ENCODE data around the gene ZNF19. TPM values are rescaled to one million over a fixed set of nuclear protein-coding genes. Genes with fewer than 3 reads are reported as not detected.

Gene ZNF19
- total and polyA plus RNA-seq, 2 donors (not counting 3 experiments of a cell fraction or from before 2014, with no cell fraction given), result 0.98 to 2.6 TPM

DNA sequence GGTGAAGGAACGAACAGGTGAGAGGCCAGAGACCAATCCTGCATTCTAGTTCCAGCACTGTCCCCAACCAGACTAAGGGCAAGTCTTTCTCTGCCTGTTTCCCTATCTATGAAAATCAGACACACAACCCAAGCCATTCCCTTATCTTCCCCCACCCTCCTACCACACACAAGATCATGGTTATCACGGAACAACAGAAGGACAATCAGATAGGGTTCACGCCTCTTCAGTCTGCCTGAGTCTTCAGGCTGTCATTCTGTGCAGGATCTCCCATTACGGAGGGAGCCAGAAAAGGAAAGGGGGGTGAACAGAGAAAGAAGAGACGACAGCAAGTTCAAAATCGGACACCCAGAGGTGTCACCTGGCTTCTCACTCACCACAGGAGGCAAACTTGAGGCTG is 58.4 kb downstream of the ZNF19 start:
- no TSS peak for BruUV-seq (replicated peaks)
- H3K4me1 ChIP-seq (ENCODE audit: control insufficient read depth, extremely low read depth, insufficient read depth, low read length), result no peaks in the 10 kb centered on the region
- no peaks in the 10 kb centered on the region for H3K9me3 ChIP-seq (replicated peaks; ENCODE audit: control insufficient read depth, insufficient read depth, low read length)
- dilution Hi-C loops (cut with MboI; ENCODE audit: extremely low pct_ligation_motif_present, low sequenced_read_pairs), result no loop called here
- TF ChIP-seq, protein P1, sequence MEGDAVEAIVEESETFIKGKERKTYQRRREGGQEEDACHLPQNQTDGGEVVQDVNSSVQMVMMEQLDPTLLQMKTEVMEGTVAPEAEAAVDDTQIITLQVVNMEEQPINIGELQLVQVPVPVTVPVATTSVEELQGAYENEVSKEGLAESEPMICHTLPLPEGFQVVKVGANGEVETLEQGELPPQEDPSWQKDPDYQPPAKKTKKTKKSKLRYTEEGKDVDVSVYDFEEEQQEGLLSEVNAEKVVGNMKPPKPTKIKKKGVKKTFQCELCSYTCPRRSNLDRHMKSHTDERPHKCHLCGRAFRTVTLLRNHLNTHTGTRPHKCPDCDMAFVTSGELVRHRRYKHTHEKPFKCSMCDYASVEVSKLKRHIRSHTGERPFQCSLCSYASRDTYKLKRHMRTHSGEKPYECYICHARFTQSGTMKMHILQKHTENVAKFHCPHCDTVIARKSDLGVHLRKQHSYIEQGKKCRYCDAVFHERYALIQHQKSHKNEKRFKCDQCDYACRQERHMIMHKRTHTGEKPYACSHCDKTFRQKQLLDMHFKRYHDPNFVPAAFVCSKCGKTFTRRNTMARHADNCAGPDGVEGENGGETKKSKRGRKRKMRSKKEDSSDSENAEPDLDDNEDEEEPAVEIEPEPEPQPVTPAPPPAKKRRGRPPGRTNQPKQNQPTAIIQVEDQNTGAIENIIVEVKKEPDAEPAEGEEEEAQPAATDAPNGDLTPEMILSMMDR (IDR thresholded peaks at IDR 0.05; ENCODE audit: extremely low read depth in 1 of 2, insufficient read depth in 1 of 2, low read depth in 1 of 2, low read length in 2 of 2), result no peak
- TF ChIP-seq MYC (IDR thresholded peaks at IDR 0.05; ENCODE audit: low read depth, low read length), result no peak
- TF ChIP-seq POLR2A (IDR thresholded peaks at IDR 0.05; ENCODE audit: low read depth, low read length), result no peak
- no peaks in the 10 kb centered on the region for H4K20me1 ChIP-seq (replicated peaks; ENCODE audit: control insufficient read depth, extremely low read depth, insufficient read depth, low read length)
- H3K27me3 ChIP-seq (ENCODE audit: control insufficient read depth in 2 of 2, insufficient read depth in 2 of 2, low read length in 2 of 2), result peaks cover 0 to 4% of the 10 kb centered on the region in 2 experiments
- no peaks in the 10 kb centered on the region for H3K9me1 ChIP-seq (replicated peaks; ENCODE audit: control insufficient read depth, extremely low read depth, insufficient read depth, low read length)
- no peak for FAIRE-seq
- intact Hi-C loops (cut with micrococcal nuclease), result no loop called here
- H2AFZ ChIP-seq (ENCODE audit: low read depth, low read length), result no peak overlapping the region
- DNase-seq (ENCODE audit: low read depth, low spot score), result no peak
- no peak overlapping the region for H3K4me3 ChIP-seq (replicated peaks in 1 of 3; ENCODE audit: insufficient read depth in 1 of 3, low read depth in 1 of 3, low read length in 3 of 3)
- POLR2A ChIA-PET, result no interaction called here
- H3K36me3 ChIP-seq (ENCODE audit: control insufficient read depth in 2 of 2, extremely low read depth in 1 of 2, insufficient read depth in 2 of 2, low read length in 2 of 2), result no peaks in the 10 kb centered on the region
- no peak overlapping the region for H3K4me2 ChIP-seq (ENCODE audit: insufficient read depth, low read length)
- no peaks in the 10 kb centered on the region for H3K79me2 ChIP-seq (ENCODE audit: control insufficient read depth, insufficient read depth, low read length)
- H3K9ac ChIP-seq (replicated peaks; ENCODE audit: extremely low read depth, insufficient read depth, low read length), result no peak overlapping the region
- H3K27ac ChIP-seq (ENCODE audit: insufficient read depth, low read depth, low read length), result no peak overlapping the region
- CTCF ChIA-PET, result no interaction called here

DNA sequence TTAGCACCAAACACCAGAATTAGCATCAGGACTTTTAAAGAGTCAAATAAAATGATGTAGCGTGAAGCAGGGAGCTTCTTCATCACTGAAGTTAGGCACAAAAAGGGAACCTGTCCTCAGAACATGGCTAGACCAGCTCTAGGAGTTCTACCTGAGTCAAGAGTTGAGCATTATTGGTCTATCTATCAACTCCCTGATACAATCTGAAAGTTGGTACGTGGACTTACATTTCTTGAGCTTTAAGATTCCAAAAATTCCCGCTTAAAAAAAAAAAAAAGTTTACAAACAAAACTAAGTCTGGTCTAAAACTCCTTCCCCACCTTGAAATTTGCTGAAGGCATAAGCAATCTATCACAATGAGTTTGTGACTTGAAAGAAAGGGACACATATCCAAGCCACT is 59.5 kb downstream of the ZNF19 start:
- Histone ChIP-seq H3K79me2 (ENCODE audit: control insufficient read depth, insufficient read depth, low read length) (no peaks in the 10 kb centered on the region), H3K36me3 (ENCODE audit: control insufficient read depth in 2 of 2, extremely low read depth in 1 of 2, insufficient read depth in 2 of 2, low read length in 2 of 2) (no peaks in the 10 kb centered on the region), H3K9ac (replicated peaks; ENCODE audit: extremely low read depth, insufficient read depth, low read length) (no peak overlapping the region), H3K4me1 (ENCODE audit: control insufficient read depth, extremely low read depth, insufficient read depth, low read length) (no peaks in the 10 kb centered on the region), H4K20me1 (replicated peaks; ENCODE audit: control insufficient read depth, extremely low read depth, insufficient read depth, low read length) (no peaks in the 10 kb centered on the region), H3K4me3 (replicated peaks in 1 of 3; ENCODE audit: insufficient read depth in 1 of 3, low read depth in 1 of 3, low read length in 3 of 3) (no peak overlapping the region), H3K9me1 (replicated peaks; ENCODE audit: control insufficient read depth, extremely low read depth, insufficient read depth, low read length) (no peaks in the 10 kb centered on the region), H3K4me2 (ENCODE audit: insufficient read depth, low read length) (no peak overlapping the region), H3K9me3 (replicated peaks; ENCODE audit: control insufficient read depth, insufficient read depth, low read length) (no peaks in the 10 kb centered on the region), H3K27ac (ENCODE audit: insufficient read depth, low read depth, low read length) (no peak overlapping the region), H2AFZ (ENCODE audit: low read depth, low read length) (no peak overlapping the region), H3K27me3 (ENCODE audit: control insufficient read depth in 2 of 2, insufficient read depth in 2 of 2, low read length in 2 of 2) (peaks cover 3 to 7% of the 10 kb centered on the region in 2 experiments)
- POLR2A ChIA-PET, result no interaction called here
- BruUV-seq (replicated peaks), result no TSS peak
- intact Hi-C loops (cut with micrococcal nuclease) (no loop called here), dilution Hi-C loops (cut with MboI; ENCODE audit: extremely low pct_ligation_motif_present, low sequenced_read_pairs) (no loop called here)
- FAIRE-seq, result no peak
- TF ChIP-seq POLR2A (IDR thresholded peaks at IDR 0.05; ENCODE audit: low read depth, low read length) (no peak), FOS (IDR thresholded peaks at IDR 0.05; ENCODE audit: borderline replicate concordance, insufficient read depth, low read length) (no peak), MYC (IDR thresholded peaks at IDR 0.05; ENCODE audit: low read depth, low read length) (no peak), GATA2 (IDR thresholded peaks at IDR 0.05; ENCODE audit: insufficient read depth, insufficient read length, low read depth, low read length) (no peak)
- TF ChIP-seq, protein P1 (IDR thresholded peaks at IDR 0.05; ENCODE audit: extremely low read depth in 1 of 2, insufficient read depth in 1 of 2, low read depth in 1 of 2, low read length in 2 of 2), result no peak
- CTCF ChIA-PET, result interaction anchor here (0.7 to 5.1 kb wide), 5 partner anchors 9 to 181 kb away, joined by 3 to 37 read pairs (median 4); no protein-coding TSS in a partner anchor
- DNase-seq (ENCODE audit: low read depth, low spot score), result no peak

Measured in endothelial cell of umbilical vein (primary cell).